ENCODE results near the gene PARP1.

The PARP1 gene

GRCh38 chr1:226402739-226403165 is 5.1 kb downstream of the PARP1 start:
- TF ChIP-seq CTCF (IDR thresholded peaks at IDR 0.05; ENCODE audit: low read depth, low read length, missing control alignments) = no peak
- no peak overlapping the region for H3K4me3 ChIP-seq (replicated peaks; ENCODE audit: low read depth, low read length)
- no peak for DNase-seq (ENCODE audit: extremely low read depth, low read depth)

GRCh38 chr1:226401355-226402303 is 6.3 kb downstream of the PARP1 start:
- DNase-seq (ENCODE audit: extremely low read depth, low read depth) = no peak
- no peak overlapping the region for H3K4me3 ChIP-seq (replicated peaks; ENCODE audit: low read depth, low read length)
- TF ChIP-seq CTCF (IDR thresholded peaks at IDR 0.05; ENCODE audit: low read depth, low read length, missing control alignments) = no peak

- DNase-seq (ENCODE audit: extremely low read depth, low read depth) = no peak
- TF ChIP-seq CTCF (IDR thresholded peaks at IDR 0.05; ENCODE audit: low read depth, low read length, missing control alignments) = no peak
- H3K4me3 ChIP-seq (replicated peaks; ENCODE audit: low read depth, low read length) = no peak overlapping the region
Observed at GRCh38 chr1:226400519-226401354, 7.2 kb downstream of the PARP1 start.

GRCh38 chr1:226397955-226398636 is 9.8 kb downstream of the PARP1 start:
- DNase-seq (ENCODE audit: extremely low read depth, low read depth) = no peak
- no peak for TF ChIP-seq CTCF (IDR thresholded peaks at IDR 0.05; ENCODE audit: low read depth, low read length, missing control alignments)
- no peak overlapping the region for H3K4me3 ChIP-seq (replicated peaks; ENCODE audit: low read depth, low read length)

GRCh38 chr1:226397011-226397926 is 10.6 kb downstream of the PARP1 start:
- no peak for DNase-seq (ENCODE audit: extremely low read depth, low read depth)
- H3K4me3 ChIP-seq (replicated peaks; ENCODE audit: low read depth, low read length) = no peak overlapping the region
- TF ChIP-seq CTCF (IDR thresholded peaks at IDR 0.05; ENCODE audit: low read depth, low read length, missing control alignments) = no peak
